ENCODE results near the gene MNX1. TPM values are rescaled to one million over a fixed set of nuclear protein-coding genes. Genes with fewer than 3 reads are reported as not detected.

Gene MNX1
- total and polyA plus RNA-seq, 2 of the 4 experiments (the other 2 are of a cell fraction), result not detected

- H2BK20ac ChIP-seq (ENCODE audit: low read depth, low read length), result no peak overlapping the region
- peaks cover 5% of the 10 kb centered on the region for H3K27me3 ChIP-seq (ENCODE audit: control insufficient read depth, insufficient read depth, low read length)
- no peak overlapping the region for H3K14ac ChIP-seq (replicated peaks; ENCODE audit: low read depth, low read length)
- POLR2A ChIA-PET (ENCODE audit: unreplicated experiment), result no interaction called here
- DNase-seq (peak; percentile 81), ATAC-seq (ENCODE audit: low read depth) (peak; percentile 59)
- no peak overlapping the region for H3K9ac ChIP-seq (ENCODE audit: low read depth, low read length)
- no peak overlapping the region for H2AK5ac ChIP-seq (ENCODE audit: low read depth, low read length)
- H2BK120ac ChIP-seq (ENCODE audit: low read depth, low read length), result no peak overlapping the region
- peak overlapping the region; percentile 61 for H2AFZ ChIP-seq (replicated peaks; ENCODE audit: low read length, poor library complexity)
- intact Hi-C loops (cut with micrococcal nuclease) (no loop called here), in situ Hi-C loops (cut with MboI; ENCODE audit: low sequenced_read_pairs) (no loop called here), dilution Hi-C loops (cut with HindIII; ENCODE audit: low sequenced_read_pairs, unreplicated experiment) (no loop called here)
- no peak for TF ChIP-seq MXI1 (IDR thresholded peaks at IDR 0.05; ENCODE audit: borderline replicate concordance, low read depth, low read length)
- no peak for TF ChIP-seq FOS (IDR thresholded peaks at IDR 0.05; ENCODE audit: low read depth, low read length)
- TF ChIP-seq RCOR1 (IDR thresholded peaks at IDR 0.05; ENCODE audit: insufficient replicate concordance, low read length), result no peak
- no peak for TF ChIP-seq RFX5 (IDR thresholded peaks at IDR 0.05; ENCODE audit: low read depth, low read length)
- TF ChIP-seq SMC3 (IDR thresholded peaks at IDR 0.05; ENCODE audit: low read depth, low read length), result no peak
- no peak for TF ChIP-seq USF2 (IDR thresholded peaks at IDR 0.05; ENCODE audit: low read depth, low read length)
- no peak for TF ChIP-seq CEBPB (IDR thresholded peaks at IDR 0.05; ENCODE audit: low read depth, low read length)
- TF ChIP-seq CTCF (conservative IDR thresholded peaks at IDR 0.05; ENCODE audit: low read depth, low read length), result no peak
- H2AK9ac ChIP-seq (replicated peaks; ENCODE audit: low read depth, low read length, poor library complexity), result no peak overlapping the region
- no peaks in the 10 kb centered on the region for H3K9me1 ChIP-seq (ENCODE audit: insufficient read depth, low read length)
- H4K8ac ChIP-seq (ENCODE audit: low read depth in 2 of 2, low read length in 2 of 2), result no peak overlapping the region
- no TSS peak for BruUV-seq (replicated peaks)
- no peaks in the 10 kb centered on the region for H4K20me1 ChIP-seq (ENCODE audit: insufficient read depth, low read length)
- H4K5ac ChIP-seq (ENCODE audit: low read depth, low read length), result no peak overlapping the region
- H3K23ac ChIP-seq (ENCODE audit: low read depth, low read length), result no peak overlapping the region
- H2BK5ac ChIP-seq (ENCODE audit: low read depth, low read length, poor library complexity, severe bottlenecking), result no peak overlapping the region
- no peak overlapping the region for H3K4me3 ChIP-seq (ENCODE audit: insufficient read depth, low read depth, low read length)
- no peaks in the 10 kb centered on the region for H3K79me1 ChIP-seq (ENCODE audit: low read depth in 1 of 2, low read length in 2 of 2)
- no peak overlapping the region for H4K91ac ChIP-seq (ENCODE audit: insufficient read depth, low read depth, low read length)
- H3K56ac ChIP-seq (ENCODE audit: extremely low read depth, insufficient read depth, low read length), result no peak overlapping the region
- CTCF ChIA-PET, result no interaction called here
- H3K4ac ChIP-seq (ENCODE audit: low read depth, low read length), result no peak overlapping the region
- H3K36me3 ChIP-seq (ENCODE audit: control insufficient read depth, insufficient read depth, low read length), result no peaks in the 10 kb centered on the region
- H3K4me2 ChIP-seq (ENCODE audit: low read depth, low read length), result no peak overlapping the region
- no peaks in the 10 kb centered on the region for H3K4me1 ChIP-seq (ENCODE audit: control insufficient read depth, insufficient read depth, low read length)
- H3K27ac ChIP-seq (ENCODE audit: insufficient read depth, low read length), result no peak overlapping the region
- H3K18ac ChIP-seq (ENCODE audit: low read depth, low read length), result no peak overlapping the region
- H3K9me3 ChIP-seq (ENCODE audit: control insufficient read depth, insufficient read depth, low read length), result no peaks in the 10 kb centered on the region
- H2BK15ac ChIP-seq (ENCODE audit: low read depth, low read length), result no peak overlapping the region
- no CpG with 5 or more reads among the region's 1 CpG for WGBS, 2 experiments (ENCODE audit: extremely low coverage in 2 of 2, insufficient read length in 1 of 2)
Measured at GRCh38 chr7:157046681-157047080, 36.2 kb upstream of the MNX1 start.

Measured in IMR-90 (cell line).